Mesangial cell (primary cell): ENCODE results near the gene SHTN1. TPM values are rescaled to one million over a fixed set of nuclear protein-coding genes. Genes with fewer than 3 reads are reported as not detected.

Experiments
- total RNA-seq: library from RNA; depleted of rRNA; stranded (reverse); fragments of >200 nt; gene quantifications from 2 replicates; pipeline ENCODE4 v1.2.3, GENCODE V29; 2015

Gene SHTN1, protein sequence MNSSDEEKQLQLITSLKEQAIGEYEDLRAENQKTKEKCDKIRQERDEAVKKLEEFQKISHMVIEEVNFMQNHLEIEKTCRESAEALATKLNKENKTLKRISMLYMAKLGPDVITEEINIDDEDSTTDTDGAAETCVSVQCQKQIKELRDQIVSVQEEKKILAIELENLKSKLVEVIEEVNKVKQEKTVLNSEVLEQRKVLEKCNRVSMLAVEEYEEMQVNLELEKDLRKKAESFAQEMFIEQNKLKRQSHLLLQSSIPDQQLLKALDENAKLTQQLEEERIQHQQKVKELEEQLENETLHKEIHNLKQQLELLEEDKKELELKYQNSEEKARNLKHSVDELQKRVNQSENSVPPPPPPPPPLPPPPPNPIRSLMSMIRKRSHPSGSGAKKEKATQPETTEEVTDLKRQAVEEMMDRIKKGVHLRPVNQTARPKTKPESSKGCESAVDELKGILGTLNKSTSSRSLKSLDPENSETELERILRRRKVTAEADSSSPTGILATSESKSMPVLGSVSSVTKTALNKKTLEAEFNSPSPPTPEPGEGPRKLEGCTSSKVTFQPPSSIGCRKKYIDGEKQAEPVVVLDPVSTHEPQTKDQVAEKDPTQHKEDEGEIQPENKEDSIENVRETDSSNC
- 6.2 and 8.7 TPM in 2 replicates for total RNA-seq

GRCh38 chr10:117005026-117005526, at the start of gene SHTN1:
SHTN1 (minus strand) TSS chr10:117005187; CDS start chr10:117005079, 108 bp downstream.

GRCh38 chr10:116849248-116850057, 155.5 kb downstream of the SHTN1 start, which contains the start of gene ENO4:
ENO4 (plus strand) TSS chr10:116849499; CDS start chr10:116849567, 68 bp downstream.

Other genes with a start within 250 kb of the SHTN1 start
- 0.33 and 2.3 TPM in 2 replicates for gene ENO4, start 155.7 kb downstream of the SHTN1 start, total RNA-seq
- not detected in 2 replicates for gene VAX1, start 133.1 kb upstream of the SHTN1 start, total RNA-seq
- not detected in 2 replicates for gene KCNK18, start 192.3 kb upstream of the SHTN1 start, total RNA-seq
- under 0.01 and 1.1 TPM in 2 replicates for gene SLC18A2, start 235.9 kb upstream of the SHTN1 start, total RNA-seq